Activated T-cell treated with anti-CD3 and anti-CD28 coated beads for 24 hours (primary cell): Measurements from ENCODE around the gene SIRPB2.

Experiments used
- DNase-seq: peaks from one replicate; pipeline ENCODE4 v3.0.0-alpha.2; 2020; ENCODE audit warnings: low read depth

SIRPB2 gene

DNA sequence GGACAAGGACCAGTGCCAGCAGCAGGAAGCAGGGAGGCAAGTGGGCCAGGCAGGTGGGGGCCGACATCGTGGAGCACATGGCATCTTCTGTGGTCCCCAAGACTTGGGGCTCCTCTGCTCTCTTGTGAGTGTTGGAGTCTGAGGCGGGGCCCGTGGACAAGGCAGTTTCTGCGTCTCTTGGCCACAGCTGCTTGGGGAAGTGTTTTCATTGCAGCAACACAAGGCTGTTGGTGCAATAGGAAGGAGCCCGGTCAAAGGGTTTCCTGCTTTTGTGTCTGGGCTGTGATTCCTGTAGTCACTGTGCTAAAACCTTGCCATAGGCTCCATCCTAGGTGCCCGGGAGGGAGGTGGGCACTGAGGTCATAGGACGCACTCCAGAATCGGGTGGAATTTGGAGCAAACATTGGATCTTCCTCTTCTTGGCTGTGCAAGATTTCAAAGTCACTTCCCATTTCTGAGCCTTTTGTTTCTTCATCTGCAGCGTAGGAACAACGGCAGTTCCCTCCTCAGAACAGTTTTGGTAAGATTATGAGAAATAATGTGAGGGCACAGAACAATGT lies at the start of gene SIRPB2:
SIRPB2 (minus strand) TSS at position 140 of the 560 bp plus-strand sequence; CDS start at position 79, 61 bp downstream.
- no peak for DNase-seq

DNA sequence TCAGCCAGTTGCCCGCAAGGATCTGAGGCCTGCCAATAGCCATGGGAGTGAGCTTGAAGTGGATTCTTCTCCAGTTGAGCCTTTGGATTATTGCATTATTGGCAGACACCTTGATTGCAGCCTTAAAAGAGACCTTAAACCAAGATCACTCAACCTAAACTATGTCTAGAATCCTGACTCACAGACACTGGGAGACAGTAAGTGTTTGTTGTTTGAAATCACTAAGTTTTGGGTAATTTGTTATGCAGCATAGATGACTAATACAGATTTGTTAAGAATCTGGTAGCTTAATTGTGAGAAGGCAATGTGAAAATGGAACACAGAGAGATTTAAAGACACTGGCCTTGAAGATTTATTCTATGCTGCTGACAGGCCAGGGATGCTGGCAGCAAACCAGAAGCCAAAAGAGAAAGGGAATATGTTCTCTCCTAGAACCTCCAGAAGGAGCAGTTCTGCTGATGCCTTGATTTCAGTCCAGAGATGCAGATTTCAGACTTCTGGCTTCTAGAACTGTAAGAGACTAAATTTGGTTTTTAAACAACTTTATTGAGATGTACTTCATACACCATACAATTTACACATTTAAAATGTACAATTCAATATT lies 48.7 kb upstream of the SIRPB2 start:
- no peak for DNase-seq

DNA sequence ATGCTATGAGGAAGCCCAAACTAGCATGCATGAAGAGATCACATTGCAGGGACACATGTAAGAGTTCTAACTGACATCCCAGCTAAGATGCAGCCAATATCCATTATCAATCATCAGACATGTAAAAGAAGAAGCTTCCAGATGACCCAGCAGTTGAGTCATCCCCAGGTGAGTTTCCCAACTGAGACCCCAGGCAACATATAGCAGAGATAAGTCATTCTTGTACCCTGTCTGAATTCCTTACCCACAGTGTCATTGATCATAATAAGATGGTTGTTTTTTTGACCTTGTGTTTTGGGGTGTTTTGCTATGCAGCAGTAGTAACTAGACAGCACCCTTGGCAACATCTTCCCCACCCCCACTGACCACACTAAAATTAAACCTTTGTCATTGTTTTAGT lies 47.4 kb upstream of the SIRPB2 start:
- DNase-seq, result no peak

DNA sequence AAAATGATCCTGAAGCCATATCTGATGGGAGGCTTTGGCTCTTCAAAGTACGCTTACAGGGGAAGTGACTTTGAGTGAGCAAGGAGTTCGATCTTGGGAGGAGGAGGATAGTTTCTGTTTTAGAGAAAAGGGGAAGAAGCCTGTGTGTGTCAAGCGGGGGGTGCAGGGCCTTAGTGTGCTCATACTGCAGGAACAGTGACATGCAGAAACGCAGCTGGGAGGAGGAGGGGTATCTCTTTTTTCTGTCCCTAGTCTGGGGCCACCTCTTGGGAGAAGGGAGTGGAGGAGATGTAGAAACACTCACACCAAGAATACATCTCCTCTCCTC lies 46.5 kb upstream of the SIRPB2 start:
- DNase-seq, result no peak

DNA sequence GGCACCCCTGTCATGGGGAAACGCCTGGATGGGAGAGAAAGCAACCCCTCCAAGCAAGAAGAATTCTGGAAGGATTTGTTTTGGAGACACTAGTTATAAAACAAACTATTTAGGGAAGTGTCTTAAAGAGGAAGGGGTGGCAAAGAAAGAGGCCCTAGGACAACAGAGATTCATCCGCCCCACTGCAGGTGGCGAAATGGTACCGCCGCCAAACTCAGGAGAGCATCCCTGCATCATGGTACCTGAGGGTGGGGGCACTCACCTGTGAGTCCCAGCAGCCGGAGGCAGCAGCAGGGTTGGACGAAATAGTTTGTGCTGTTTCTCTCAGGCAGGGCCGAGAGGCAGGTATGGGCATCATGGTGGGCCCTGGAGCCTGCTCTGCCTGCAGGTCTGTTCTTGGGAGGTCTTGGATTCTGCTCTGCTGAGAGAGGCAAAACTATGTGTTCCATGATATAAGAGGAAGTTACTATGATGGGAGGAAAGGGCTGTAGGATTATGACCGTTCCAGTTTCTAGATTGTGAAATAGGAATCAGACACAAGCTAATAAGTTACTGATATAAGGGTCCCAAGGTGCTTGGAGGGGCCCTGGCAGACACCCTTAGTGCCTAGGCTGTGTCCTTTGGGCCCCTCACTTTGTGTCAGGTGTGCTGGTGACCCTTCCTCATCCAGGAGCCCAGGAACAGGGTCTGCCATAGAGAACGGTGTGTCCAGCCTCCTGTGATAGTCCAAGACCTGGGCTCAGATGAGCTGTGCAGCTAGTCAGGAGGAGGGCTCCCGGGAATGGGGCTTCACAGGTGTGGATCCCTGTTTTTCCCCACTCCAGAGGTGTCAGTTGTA lies 45.9 kb upstream of the SIRPB2 start:
- no peak for DNase-seq

DNA sequence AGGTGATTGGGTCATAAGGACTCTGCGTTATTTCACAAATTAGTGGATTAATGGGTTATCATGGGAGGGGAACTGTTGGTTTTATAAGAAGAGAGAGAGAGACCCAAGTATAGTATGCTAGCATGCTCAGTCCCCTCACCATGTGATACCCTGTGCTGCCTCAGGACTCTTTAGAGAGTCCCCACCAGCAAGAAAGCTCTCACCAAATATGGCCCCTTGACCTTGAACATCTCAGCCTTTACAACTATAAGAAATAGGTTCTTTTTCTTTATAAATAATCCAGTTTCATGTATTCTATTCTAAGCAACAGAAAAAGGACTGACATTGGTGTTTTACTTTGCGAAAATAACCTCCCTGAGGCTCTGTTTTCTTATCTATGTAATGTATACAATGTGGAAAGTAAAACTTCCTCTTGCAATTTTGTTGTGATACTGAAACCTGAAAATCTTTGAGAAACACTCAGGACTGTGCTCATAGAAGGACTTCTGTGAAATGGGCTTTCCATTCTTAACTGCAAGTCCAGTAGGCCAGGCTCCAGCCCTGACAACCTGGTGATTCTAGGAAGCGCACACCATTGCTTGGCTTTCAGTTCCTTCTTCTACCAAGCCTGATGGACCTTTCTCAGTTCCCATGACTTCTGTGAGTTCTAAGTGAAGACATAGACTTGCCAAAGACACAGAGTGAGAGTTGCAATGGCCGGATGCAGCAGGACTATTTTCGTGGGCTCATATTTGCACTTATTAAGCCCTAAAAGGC lies 44.4 kb upstream of the SIRPB2 start:
- no peak for DNase-seq

DNA sequence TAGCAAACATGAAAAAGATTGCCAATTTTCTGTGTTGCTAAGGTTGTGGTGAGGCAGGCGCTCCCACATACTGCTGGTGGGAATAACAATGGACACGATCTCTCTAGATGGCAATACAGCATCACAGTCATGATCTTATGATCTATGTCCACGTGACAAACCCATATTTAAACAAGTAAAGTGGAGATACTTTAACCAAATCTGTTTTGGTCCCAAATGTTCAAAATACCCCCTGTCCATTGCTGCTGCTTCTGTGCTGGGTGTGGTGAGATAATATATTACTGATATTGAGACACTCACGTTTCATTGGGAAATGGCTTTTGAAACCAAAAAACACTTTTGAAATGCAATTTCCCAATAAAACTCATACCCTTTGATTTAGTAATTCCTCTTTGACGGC lies 43.3 kb upstream of the SIRPB2 start:
- no peak for DNase-seq

DNA sequence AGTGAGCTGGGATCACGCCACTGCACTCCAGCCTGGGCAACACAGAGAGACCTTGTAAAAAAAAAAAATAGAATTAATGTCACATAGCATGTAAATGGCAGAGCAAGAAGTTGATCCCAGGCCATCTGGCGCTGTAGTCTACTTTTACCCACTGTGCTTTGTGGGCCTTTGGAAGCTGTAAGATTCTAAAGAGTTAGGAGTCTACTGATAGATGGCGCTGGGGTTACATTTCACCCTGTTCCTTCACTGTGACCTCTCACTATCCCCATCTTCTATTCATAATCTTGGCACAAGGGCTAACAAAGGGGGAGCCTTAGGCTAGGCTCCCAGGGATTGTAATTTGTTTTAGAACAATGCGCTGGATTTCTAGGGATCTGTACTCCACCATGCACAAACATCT lies 41.8 kb upstream of the SIRPB2 start:
- no peak for DNase-seq

DNA sequence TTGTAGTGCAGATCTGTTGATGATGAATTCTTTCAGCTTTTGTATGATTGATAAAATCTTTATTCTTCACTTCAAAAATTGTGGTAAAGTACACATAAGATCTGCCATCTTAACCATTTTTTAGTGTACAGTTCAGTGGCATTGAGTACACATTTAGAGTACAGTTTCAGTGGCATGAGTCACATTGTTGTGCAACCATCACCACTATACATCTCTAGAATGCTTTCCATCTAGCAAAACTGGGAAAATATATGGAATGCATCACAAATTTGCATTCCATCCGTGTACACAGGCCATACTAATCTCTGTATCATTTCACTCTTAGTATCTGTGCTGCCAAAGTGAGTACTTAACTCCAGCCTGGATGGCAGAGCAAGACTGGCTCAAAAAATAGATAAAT lies 37.6 kb upstream of the SIRPB2 start:
- no peak for DNase-seq

DNA sequence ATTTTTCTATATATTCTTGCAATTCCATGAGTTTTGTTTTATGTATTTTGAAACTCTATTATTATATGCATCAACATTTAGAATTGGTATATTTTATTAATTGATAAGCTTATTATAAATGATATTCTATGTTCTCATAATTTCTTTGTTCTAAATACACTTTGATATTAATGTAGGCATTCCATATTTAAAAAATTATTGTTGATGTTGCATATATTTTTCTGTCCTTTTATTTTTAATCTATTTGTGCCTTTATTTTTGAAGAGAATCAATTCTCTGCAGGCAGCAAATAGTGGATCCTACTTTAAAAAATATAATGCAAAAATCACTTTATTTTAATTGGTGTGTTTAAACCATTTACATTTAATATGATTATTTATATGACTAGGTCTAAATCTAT lies 36.7 kb upstream of the SIRPB2 start:
- no peak for DNase-seq

DNA sequence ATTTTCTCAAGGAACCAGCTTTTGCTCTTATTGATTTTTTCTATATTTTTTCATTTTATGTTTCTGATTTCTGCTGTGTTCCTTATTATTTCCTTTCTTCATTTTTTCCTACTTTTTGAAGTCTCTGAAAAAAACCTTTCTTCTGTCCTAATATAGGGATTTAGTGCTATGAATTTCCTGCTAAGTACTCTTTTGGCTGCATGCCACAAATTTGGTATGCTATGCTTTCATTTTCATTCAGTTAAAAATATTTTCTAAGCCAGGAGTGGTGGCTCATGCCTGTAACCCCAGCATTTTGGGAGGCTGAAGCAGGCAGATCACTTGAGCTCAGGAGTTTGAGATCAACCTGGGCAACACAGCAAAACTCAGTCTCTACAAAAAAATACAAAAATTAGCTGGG lies 35.7 kb upstream of the SIRPB2 start:
- DNase-seq, result no peak

DNA sequence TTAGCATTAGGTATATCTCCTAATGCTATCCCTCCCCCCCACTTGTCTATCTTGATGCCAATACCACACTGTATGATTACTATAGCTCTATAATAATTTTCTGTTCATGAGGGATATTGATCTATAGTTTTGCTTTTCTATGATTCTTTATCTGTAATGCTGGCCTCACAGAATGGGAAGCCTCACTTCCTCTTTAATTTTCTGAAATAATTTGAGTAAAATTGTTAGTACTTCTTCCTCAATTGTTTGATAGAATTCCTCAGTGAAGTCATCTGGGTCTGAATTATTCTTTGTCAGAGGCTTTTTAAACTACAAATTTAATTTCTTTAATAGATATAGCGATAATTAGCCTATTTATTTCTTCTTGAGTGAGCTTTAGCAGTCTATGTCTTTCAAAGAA lies 35.1 kb upstream of the SIRPB2 start:
- no peak for DNase-seq

DNA sequence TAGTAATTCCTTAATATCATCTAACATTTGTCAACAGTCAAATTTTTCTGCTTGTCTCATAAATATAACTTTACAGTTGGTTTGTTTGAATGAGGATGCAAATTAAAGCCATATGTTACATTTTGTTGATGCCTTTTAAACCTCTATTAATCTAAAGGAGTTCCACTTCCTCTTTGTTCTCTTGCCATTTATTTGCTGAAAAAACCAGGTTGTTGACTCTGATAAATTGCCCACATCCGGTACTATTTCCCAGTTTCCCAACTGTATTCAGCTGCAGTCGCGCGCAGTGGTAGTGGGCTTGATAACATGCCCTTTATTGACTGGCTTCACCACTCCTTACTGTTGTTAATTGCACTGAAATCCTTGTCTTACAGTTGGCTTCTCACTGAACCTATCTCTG lies 32.8 kb upstream of the SIRPB2 start:
- no peak for DNase-seq

DNA sequence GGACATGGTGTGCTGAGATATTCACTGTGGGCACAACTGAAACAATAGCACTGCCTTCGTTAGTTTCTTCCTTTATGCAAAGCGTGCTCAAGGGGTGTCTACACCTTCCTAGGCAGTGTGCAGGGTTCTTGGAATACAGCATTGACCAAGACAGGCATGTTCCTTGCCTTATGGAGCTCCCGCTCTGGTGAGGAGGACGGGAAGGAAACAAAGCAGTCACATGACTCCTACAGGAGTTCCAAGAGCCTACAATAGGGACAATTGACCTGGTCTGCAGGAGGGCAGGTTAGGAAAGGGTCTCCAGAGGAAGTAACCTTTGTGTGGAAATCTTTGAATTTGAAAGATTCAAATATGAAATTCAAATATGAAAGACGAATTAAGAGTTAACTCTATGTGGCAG lies 25.8 kb upstream of the SIRPB2 start:
- no peak for DNase-seq

DNA sequence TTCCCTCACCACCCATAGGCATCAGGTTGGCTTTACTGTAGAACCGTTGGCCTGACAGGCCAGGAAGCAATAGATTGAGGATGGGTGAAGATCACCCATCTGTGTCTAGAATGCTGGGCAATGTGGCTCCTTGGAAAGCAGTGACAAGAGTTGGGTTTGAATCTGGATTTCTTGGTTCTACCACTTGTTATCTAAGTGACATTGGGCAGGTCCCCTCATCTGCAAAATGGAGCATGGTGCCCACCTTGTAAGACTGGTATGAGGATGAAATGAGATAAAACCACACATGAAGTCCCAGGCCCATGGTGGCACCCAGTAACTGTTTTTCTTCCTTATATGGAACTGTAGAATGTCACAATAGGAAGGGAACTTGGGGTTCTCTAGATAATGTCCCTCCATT lies 22.6 kb upstream of the SIRPB2 start:
- DNase-seq, result no peak

DNA sequence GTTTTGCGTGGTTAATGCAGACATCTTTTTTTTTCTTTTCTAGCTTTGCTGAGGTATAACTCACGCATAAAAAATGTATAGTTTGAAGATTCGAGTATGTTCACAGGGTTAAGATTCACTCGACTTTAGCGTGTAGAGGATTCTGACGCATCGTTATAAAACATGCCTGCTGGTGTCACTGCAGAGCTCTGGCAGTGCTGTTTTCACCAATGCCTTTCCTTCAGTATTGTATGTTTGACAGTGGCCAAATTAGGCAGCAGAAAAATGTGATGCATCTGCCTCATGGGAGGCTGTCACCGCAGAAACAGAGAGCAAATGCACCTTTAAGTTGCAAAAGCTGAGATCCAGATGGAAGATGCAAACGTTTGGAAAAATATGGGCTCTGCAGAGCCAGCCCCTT lies 18.0 kb upstream of the SIRPB2 start:
- peak; percentile 12 for DNase-seq

DNA sequence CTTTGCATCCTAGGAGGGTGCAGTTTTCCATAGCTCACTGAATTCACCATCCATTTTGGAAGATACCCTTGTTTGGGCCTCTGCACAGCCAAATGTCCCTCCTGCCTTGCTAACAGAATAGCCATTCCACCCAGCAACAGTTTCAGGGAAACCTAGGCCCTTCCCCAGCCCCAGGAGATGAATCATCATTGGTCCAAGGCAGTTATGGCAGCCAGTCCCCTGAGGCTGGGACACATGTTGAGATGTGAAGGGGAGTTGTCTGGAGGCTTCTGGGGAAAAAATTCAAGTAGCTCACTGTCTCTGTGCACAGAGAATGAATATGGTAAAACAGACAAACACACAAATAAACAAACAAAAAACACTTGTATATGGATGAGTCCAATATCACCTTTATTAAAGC lies 17.4 kb upstream of the SIRPB2 start:
- no peak for DNase-seq

DNA sequence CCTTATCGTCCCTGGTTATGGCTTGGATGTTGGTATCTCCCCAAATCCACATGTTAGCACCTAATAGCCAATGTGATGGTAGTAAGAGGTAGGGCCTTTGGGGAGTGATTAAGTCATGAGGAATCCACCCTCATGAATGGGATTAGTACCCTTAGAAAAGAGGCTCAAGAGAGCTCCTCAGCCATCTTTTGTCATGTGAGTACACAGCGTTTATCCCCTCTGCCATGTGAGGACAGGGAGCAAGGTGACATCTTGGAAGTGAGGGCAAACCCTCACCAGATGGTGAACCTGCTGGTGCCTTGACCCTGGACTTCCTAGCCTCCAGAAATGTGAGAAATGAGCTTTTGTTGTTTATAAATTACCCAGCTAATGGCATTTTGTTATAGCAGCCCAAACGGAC lies 16.1 kb upstream of the SIRPB2 start:
- no peak for DNase-seq

DNA sequence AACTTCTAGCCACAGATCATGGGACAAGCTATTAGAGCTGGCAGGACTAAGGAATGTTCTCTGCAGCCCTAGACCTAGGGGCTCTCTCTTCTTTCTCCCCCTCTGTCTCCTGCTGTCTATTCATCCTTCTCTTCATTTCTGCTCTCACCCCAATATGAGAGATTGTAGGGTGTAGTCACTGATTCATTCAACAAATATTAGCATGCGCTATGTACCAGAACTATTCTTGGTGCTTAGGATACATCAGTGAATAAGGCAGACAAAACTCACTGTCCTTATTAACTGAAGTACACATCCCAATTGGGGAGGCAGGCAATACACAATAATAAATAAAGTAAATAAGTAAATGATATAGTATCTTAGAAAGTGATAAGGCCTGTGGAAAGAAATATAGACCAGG lies 14.7 kb upstream of the SIRPB2 start:
- no peak for DNase-seq

DNA sequence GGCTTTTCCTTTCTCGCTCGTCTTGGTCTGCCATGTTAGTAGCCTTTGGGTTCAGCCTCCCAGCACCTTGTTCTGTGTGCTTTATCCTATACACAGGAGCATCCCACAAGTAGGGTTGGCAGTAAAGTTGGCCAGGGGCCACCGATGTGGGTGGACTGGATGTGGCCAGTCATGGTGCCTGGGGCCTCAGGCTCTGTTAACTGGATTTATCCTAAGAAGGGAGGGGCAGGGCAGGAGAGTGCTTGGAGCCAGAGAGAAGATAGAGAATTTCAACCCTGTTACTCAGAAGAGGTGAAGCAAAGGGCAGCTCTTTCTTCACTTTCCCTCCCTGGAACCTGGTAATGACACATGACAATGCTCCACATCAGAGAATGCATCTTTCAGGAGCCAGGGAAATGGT lies 14.1 kb upstream of the SIRPB2 start:
- no peak for DNase-seq

DNA sequence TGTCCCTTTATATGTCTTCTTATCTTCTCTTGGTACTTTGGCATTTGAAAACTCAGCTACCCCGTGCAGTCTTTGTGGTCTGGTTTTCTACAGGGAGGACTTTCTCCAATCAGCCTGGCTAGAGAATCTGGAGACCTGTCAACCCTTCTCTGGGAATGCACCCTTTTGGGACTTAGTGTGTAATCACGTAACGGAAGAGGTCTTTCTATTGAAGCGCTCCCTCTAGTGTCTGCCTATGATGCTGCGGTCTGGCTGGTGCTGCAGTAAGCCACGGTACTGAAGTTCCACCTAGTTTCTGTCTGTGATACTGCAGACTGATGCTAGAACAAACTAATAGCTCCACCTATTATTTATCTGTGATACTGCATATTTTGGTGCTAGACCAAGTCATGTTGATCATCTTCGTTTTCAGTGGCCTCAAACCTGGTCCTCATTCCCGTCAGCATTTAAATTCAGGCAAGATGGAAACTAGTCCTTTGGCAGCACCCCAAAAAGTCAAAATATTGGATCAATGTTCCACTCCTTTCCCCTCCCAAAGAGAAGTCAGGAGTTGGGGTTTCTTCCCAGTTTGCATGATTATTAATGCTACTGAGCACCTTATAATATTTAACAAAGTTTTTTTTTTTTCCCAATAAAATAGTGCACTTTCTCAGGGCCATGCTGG lies 12.5 kb upstream of the SIRPB2 start:
- peak; percentile 66 for DNase-seq

DNA sequence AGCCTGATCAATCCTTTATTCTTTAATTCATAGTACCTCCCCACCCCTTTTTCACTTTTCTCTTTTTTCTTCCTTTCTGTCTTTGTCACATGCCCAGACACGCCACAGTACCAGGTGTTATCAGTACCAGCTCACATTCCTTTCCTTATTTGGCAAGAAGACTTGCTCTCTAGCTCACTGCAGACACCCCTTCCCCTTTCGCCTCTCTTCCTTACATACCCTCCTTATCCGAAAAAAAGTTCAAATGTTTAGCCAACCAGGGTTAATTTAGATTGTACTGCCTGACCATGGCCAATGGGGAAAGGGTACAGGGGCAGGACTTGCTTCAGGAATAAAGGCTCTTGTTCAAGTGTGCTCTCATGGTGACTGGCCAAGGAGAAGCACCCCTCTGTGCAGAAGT lies 9.3 kb upstream of the SIRPB2 start:
- DNase-seq, result no peak
